ENCODE results near the gene TAS1R3. TPM values are rescaled to one million over a fixed set of nuclear protein-coding genes. Genes with fewer than 3 reads are reported as not detected.

Gene TAS1R3
- total RNA-seq, 2 experiments from 2014 or later = 0.99 to 1.1 TPM

DNA sequence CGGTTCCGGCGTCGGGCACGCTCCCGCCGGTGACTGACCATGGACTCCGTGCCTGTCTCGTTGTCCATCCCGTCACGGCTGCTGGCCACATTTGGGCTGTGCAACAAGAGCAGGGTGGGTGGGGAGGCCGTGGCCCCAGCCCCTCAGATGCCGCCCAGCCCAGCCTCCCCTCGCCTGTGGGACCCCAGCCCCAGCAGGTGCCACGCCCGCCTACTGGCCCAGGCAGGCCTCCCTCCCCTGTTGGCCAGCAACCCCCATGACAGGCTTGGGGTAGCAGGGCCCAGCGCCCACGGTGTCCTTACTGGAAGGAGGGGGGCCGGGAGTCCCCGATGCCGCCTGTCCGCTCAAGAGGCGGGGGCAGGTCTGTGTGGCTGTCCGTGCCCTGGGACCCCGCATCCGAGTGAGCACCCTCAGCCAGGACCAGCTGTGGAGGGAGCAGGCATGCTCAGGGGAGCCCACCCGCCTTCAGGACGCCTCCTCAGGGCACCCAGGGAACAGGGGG lies 11.0 kb downstream of the TAS1R3 start:
- intact Hi-C loops (cut with micrococcal nuclease; ENCODE audit: unreplicated experiment) = no loop called here
- Histone ChIP-seq H3K4me2 (ENCODE audit: low read length) (no peak overlapping the region), H3K4me1 (ENCODE audit: insufficient read depth, low read length, poor library complexity, severe bottlenecking) (no peaks in the 10 kb centered on the region), H2AFZ (ENCODE audit: low read length) (no peak overlapping the region), H3K4me3 (ENCODE audit: low read depth, low read length, poor library complexity, severe bottlenecking) (no peak overlapping the region), H3K27ac (ENCODE audit: low read depth, low read length, poor library complexity, severe bottlenecking) (no peak overlapping the region), H3K79me2 (ENCODE audit: insufficient read depth, low read depth, low read length) (no peaks in the 10 kb centered on the region), H3K36me3 (ENCODE audit: insufficient read depth, low read length) (peaks cover 10% of the 10 kb centered on the region), H3K9me3 (ENCODE audit: low read length) (no peaks in the 10 kb centered on the region), H4K20me1 (ENCODE audit: insufficient read depth, low read length) (no peaks in the 10 kb centered on the region; the same call in 1 of the 2 replicates), H3K9me2 (ENCODE audit: insufficient read depth, low read length) (no peaks in the 10 kb centered on the region)
- DNase-seq (ENCODE audit: low spot score) = no peak
- TF ChIP-seq, protein P1, sequence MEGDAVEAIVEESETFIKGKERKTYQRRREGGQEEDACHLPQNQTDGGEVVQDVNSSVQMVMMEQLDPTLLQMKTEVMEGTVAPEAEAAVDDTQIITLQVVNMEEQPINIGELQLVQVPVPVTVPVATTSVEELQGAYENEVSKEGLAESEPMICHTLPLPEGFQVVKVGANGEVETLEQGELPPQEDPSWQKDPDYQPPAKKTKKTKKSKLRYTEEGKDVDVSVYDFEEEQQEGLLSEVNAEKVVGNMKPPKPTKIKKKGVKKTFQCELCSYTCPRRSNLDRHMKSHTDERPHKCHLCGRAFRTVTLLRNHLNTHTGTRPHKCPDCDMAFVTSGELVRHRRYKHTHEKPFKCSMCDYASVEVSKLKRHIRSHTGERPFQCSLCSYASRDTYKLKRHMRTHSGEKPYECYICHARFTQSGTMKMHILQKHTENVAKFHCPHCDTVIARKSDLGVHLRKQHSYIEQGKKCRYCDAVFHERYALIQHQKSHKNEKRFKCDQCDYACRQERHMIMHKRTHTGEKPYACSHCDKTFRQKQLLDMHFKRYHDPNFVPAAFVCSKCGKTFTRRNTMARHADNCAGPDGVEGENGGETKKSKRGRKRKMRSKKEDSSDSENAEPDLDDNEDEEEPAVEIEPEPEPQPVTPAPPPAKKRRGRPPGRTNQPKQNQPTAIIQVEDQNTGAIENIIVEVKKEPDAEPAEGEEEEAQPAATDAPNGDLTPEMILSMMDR (conservative IDR thresholded peaks at IDR 0.05; ENCODE audit: low read length) = no peak
- TF ChIP-seq EZH2phosphoT487 (IDR thresholded peaks at IDR 0.05; ENCODE audit: borderline replicate concordance, low read depth, low read length) = no peak
- CTCF ChIA-PET (ENCODE audit: unreplicated experiment) = no interaction called here
- BruUV-seq (replicated peaks) = no TSS peak
- POLR2A ChIA-PET = no interaction called here

DNA sequence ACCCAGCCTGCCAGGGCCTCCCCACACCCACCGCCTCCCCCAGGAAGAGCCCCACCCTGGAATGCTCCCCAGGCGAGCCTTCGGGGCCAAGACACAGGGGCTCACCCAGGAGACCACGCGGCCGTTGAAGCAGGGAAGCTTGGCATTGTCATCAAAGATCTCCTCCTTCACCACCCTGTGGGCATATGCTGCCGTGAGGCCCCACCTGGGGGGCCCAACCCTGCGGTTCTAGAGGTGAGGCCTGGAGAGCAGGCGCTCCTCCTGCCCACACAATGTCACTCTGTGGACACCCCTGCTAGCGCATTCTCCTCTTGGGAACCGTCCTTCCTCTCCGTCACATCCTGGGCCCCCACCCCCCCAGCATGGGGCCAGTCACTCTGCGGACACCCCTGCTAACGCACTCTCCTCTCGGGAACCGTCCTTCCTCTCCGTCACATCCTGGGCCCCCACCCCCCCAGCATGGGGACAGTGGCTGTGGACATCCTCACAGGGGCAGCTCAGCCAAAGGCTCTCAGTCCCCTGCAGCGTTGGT lies 11.6 kb downstream of the TAS1R3 start:
- H3K9me2 ChIP-seq (ENCODE audit: insufficient read depth, low read length) = no peaks in the 10 kb centered on the region
- BruUV-seq (replicated peaks) = no TSS peak
- peaks cover 1% of the 10 kb centered on the region for H3K4me1 ChIP-seq (ENCODE audit: insufficient read depth, low read length, poor library complexity, severe bottlenecking)
- H3K4me2 ChIP-seq (ENCODE audit: low read length) = no peak overlapping the region
- DNase-seq (ENCODE audit: low spot score) = no peak
- no peaks in the 10 kb centered on the region for H3K9me3 ChIP-seq (ENCODE audit: low read length)
- no peak overlapping the region for H2AFZ ChIP-seq (ENCODE audit: low read length)
- intact Hi-C loops (cut with micrococcal nuclease; ENCODE audit: unreplicated experiment) = no loop called here
- ChIA-PET POLR2A (no interaction called here), CTCF (ENCODE audit: unreplicated experiment) (no interaction called here)
- peaks cover 10% of the 10 kb centered on the region for H3K36me3 ChIP-seq (ENCODE audit: insufficient read depth, low read length)
- no peaks in the 10 kb centered on the region; the same call in 1 of the 2 replicates for H4K20me1 ChIP-seq (ENCODE audit: insufficient read depth, low read length)
- H3K27ac ChIP-seq (ENCODE audit: low read depth, low read length, poor library complexity, severe bottlenecking) = no peak overlapping the region
- H3K79me2 ChIP-seq (ENCODE audit: insufficient read depth, low read depth, low read length) = no peaks in the 10 kb centered on the region
- H3K4me3 ChIP-seq (ENCODE audit: low read depth, low read length, poor library complexity, severe bottlenecking) = no peak overlapping the region
- TF ChIP-seq EZH2phosphoT487 (IDR thresholded peaks at IDR 0.05; ENCODE audit: borderline replicate concordance, low read depth, low read length) = no peak
- TF ChIP-seq, protein P1 (conservative IDR thresholded peaks at IDR 0.05; ENCODE audit: low read length) = no peak

DNA sequence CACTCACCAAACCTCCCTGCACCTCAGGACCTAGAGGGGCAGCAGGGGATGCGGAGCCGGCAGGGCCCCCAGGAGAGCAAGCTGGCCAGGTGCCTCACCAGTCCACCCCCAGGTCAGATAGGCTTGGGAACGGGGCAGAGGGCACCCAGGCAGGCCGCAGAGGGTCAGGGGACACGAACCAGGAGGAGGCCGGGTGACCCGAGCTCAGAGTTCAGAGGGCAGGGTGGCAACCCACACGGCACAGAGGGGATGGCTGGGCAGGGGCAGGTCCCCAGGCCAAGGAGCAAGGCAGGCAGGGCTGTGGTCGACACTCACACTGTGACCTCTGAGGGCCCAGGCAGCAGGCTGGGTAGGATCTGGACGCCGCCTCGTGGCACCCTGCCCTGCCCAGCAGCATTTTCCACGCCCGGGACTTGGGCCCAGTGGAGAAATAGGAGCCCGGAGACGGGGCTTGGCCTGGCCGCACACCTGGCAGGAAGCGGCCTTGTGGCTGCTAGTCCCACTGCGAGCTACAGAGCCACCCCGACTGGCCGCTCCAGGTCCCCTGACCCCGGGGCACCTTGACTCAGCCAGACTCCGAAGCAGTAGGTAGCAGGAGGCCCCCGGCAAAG lies 12.8 kb downstream of the TAS1R3 start:
- Histone ChIP-seq H3K9me2 (ENCODE audit: insufficient read depth, low read length) (no peaks in the 10 kb centered on the region), H3K79me2 (ENCODE audit: insufficient read depth, low read depth, low read length) (no peaks in the 10 kb centered on the region), H4K20me1 (ENCODE audit: insufficient read depth, low read length) (no peaks in the 10 kb centered on the region; the same call in 1 of the 2 replicates), H3K27ac (ENCODE audit: low read depth, low read length, poor library complexity, severe bottlenecking) (no peak overlapping the region), H3K36me3 (ENCODE audit: insufficient read depth, low read length) (peaks cover 10% of the 10 kb centered on the region), H3K9me3 (ENCODE audit: low read length) (no peaks in the 10 kb centered on the region), H3K4me3 (ENCODE audit: low read depth, low read length, poor library complexity, severe bottlenecking) (no peak overlapping the region), H3K4me1 (ENCODE audit: insufficient read depth, low read length, poor library complexity, severe bottlenecking) (peaks cover 10% of the 10 kb centered on the region), H3K4me2 (ENCODE audit: low read length) (no peak overlapping the region), H2AFZ (ENCODE audit: low read length) (no peak overlapping the region)
- POLR2A ChIA-PET = interaction anchor here (0.6 kb wide), 1 partner anchor 245 kb away, joined by 3 read pairs; no protein-coding TSS in a partner anchor
- intact Hi-C loops (cut with micrococcal nuclease; ENCODE audit: unreplicated experiment) = no loop called here
- DNase-seq (ENCODE audit: low spot score) = no peak
- no TSS peak for BruUV-seq (replicated peaks)
- TF ChIP-seq, protein P1 (conservative IDR thresholded peaks at IDR 0.05; ENCODE audit: low read length) = no peak
- no peak for TF ChIP-seq EZH2phosphoT487 (IDR thresholded peaks at IDR 0.05; ENCODE audit: borderline replicate concordance, low read depth, low read length)
- CTCF ChIA-PET (ENCODE audit: unreplicated experiment) = no interaction called here

Measured in OCI-LY7 (cell line).